Liver (tissue), 9 donors: Measurements from ENCODE around the gene MMP14. TPM values are rescaled to one million over a fixed set of nuclear protein-coding genes. Genes with fewer than 3 reads are reported as not detected.
"Not testable (repeated sequence)": the region's sequence is repeated elsewhere in the genome, so short reads cannot be mapped to it uniquely, and the experiment has no call there.

Experiments used
- DNase-seq: peaks from one replicate; pipeline ENCODE4 v3.0.0-alpha.2; 2017; ENCODE audit warnings: low spot score
- H3K27ac ChIP-seq, 2 donors: one replicate each; pipeline ENCODE4 v1.7.0; 2013; ENCODE audit warnings: inconsistent platforms in 2 of 2, low read length in 2 of 2, control low read depth in 1 of 2, low read depth in 1 of 2, mild to moderate bottlenecking in 1 of 2
- H3K27me3 ChIP-seq, 4 donors: one replicate each; pipeline versions ENCODE4 v1.6.1 to v1.7.0; 2013; ENCODE audit warnings: low read length in 3 of 4, inconsistent platforms in 1 of 4, mild to moderate bottlenecking in 1 of 4, moderate library complexity in 1 of 4; ENCODE audit not compliant: control insufficient read depth in 4 of 4, insufficient read depth in 4 of 4
- H3K36me3 ChIP-seq, 4 donors: one replicate each; pipeline versions ENCODE4 v1.6.1 to v1.7.0; 2013; ENCODE audit warnings: low read length in 3 of 4, mild to moderate bottlenecking in 3 of 4, low read depth in 1 of 4, moderate library complexity in 1 of 4; ENCODE audit not compliant: control insufficient read depth in 4 of 4, insufficient read depth in 3 of 4
- H3K4me1 ChIP-seq, 4 donors: one replicate each; pipeline versions ENCODE4 v1.6.1 to v1.7.0; 2013; ENCODE audit warnings: low read length in 3 of 4, mild to moderate bottlenecking in 3 of 4, moderate library complexity in 1 of 4; ENCODE audit not compliant: control insufficient read depth in 4 of 4, insufficient read depth in 4 of 4
- H3K4me3 ChIP-seq, 3 donors: one replicate each; pipeline versions ENCODE4 v1.6.1 to v1.7.0; 2013; ENCODE audit warnings: low read length in 3 of 3, control low read depth in 1 of 3, low read depth in 1 of 3, mild to moderate bottlenecking in 1 of 3
- H3K9ac ChIP-seq, 2 donors: one replicate each; pipeline ENCODE4 v1.7.0; 2013; ENCODE audit warnings: low read length in 2 of 2, mild to moderate bottlenecking in 2 of 2, moderate library complexity in 2 of 2, control low read depth in 1 of 2, low read depth in 1 of 2
- H3K9me3 ChIP-seq, 4 donors: one replicate each; pipeline versions ENCODE4 v1.6.1 to v1.7.0; 2013; ENCODE audit warnings: low read length in 3 of 4; ENCODE audit not compliant: control insufficient read depth in 4 of 4
- FOXA2 ChIP-seq: IDR thresholded peaks from 2 replicates; pipeline ENCODE4 v1.6.1; 2016; ENCODE audit warnings: antibody characterized with exemption
- GABPA ChIP-seq, 2 donors: IDR thresholded peaks in 1 of 2; conservative IDR thresholded peaks in 1 of 2; 2 replicates each; pipeline ENCODE4 v1.6.1; 2016; ENCODE audit warnings: antibody characterized with exemption in 2 of 2, mild to moderate bottlenecking in 1 of 2, moderate library complexity in 1 of 2
- NR2F2 ChIP-seq: IDR thresholded peaks from 2 replicates; pipeline ENCODE4 v1.6.1; 2016; ENCODE audit warnings: antibody characterized with exemption
- RAD21 ChIP-seq, 2 donors: IDR thresholded peaks; 2 replicates each; pipeline ENCODE4 v1.6.1; 2016; ENCODE audit warnings: antibody characterized with exemption in 2 of 2, mild to moderate bottlenecking in 2 of 2
- SP1 ChIP-seq: IDR thresholded peaks from 2 replicates; pipeline ENCODE4 v1.6.1; 2018; ENCODE audit warnings: antibody characterized with exemption, mild to moderate bottlenecking
- TAF1 ChIP-seq: conservative IDR thresholded peaks from 2 replicates; pipeline ENCODE4 v1.6.1; 2016; ENCODE audit warnings: antibody characterized with exemption, mild to moderate bottlenecking
- YY1 ChIP-seq: IDR thresholded peaks from 2 replicates; pipeline ENCODE4 v1.6.1; 2016; ENCODE audit warnings: antibody characterized with exemption, mild to moderate bottlenecking
- WGBS: extraction: QIAGEN DNeasy Blood & Tissue Kit; methylation state at CpG from one replicate; pipeline ENCODE4 v1.1.7; 2013; 5-methylcytosine and 5-hydroxymethylcytosine counted together
- polyA plus RNA-seq, 2 donors: library from polyadenylated mRNA; stranded (reverse) in 1 of 2; unstranded in 1 of 2; fragments of 200-250 nt in 1 of 2; fragments of >200 nt in 1 of 2; fragmentation: Nextera tagmentation in 1 of 2; extraction: Ambion mirVana in 1 of 2; gene quantifications; one replicate each; pipeline versions ENCODE4 v1.2.1 to v1.2.3, GENCODE V29; 2013 to 2015
- total RNA-seq, 2 donors: library from RNA; depleted of rRNA; stranded (reverse); fragments of >200 nt; gene quantifications; one replicate each; pipeline ENCODE4 v1.2.3, GENCODE V29; 2014
- TF ChIP-seq, protein P1 (sequence below): IDR thresholded peaks from 2 replicates; pipeline ENCODE4 v1.6.1; 2016; ENCODE audit warnings: antibody characterized with exemption, mild to moderate bottlenecking
- TF ChIP-seq, protein P2 (sequence below): IDR thresholded peaks from 2 replicates; pipeline ENCODE4 v1.6.1; 2016; ENCODE audit warnings: antibody characterized with exemption
- TF ChIP-seq, protein P3 (sequence below): IDR thresholded peaks from 2 replicates; pipeline ENCODE4 v1.6.1; 2016; ENCODE audit warnings: antibody characterized with exemption
- TF ChIP-seq, protein P4 (sequence below): fragments of 150-350 bp; IDR thresholded peaks from 2 replicates; pipeline ENCODE4 v1.5.1; 2017; ENCODE audit warnings: improper control_type of control experiment, low read depth, low read length; ENCODE audit not compliant: missing input control
- TF ChIP-seq, protein P5 (sequence below): IDR thresholded peaks from 2 replicates; pipeline ENCODE4 v1.6.1; 2016; ENCODE audit warnings: antibody characterized with exemption
- donor health status: healthy.
- donor health status: healthy.
- donor health status: healthy.
- donor health status: healthy.
- donor health status: healthy.

Gene MMP14
- total and polyA plus RNA-seq, 4 donors: 0.86 to 10.6 (median 8.0) TPM

DNA sequence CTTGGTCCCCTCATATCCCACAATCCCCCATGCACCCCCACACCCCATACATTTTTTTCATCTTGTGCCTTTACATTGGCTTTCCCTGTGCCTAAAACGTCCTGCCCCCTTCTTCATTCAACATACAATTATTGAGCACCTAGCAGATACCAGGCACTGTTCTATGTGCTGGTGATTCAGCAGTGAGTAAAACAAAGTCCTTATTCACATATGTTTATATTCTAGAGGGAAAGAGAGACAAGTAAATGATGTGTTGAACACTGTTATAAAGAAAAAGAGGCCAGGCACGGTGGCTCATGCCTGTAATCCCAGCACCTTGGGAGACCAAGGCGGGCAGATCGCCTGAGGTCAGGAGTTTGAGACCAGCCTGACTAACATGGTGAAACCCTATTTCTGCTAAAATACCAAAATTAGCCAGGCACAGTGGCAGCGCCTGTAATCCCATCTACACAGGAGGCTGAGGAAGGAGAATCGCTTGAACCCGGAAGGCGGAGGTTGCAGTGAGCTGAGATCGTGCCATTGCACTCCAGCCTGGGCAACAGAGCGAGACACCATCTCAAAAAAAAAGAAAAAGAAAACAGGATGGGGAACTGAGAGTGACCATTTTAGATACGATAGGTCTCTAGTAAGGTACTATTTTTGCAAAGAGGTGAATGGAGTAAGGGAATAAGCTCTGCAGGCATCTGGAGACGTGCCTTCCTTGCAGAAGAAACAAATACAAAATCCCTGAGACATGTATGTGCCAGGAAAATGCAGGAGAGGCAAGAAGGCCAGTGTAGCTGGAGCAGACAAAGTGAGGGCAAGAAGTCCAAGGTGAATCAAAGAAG is 33.3 kb upstream of the MMP14 start:
- H3K9ac ChIP-seq: no peak overlapping the region
- 88% methylated on average over 12 of the region's 12 CpGs for WGBS
- peaks cover 0 to 2% (median 0%) of the 10 kb centered on the region in 4 donors for H3K4me1 ChIP-seq
- H3K27ac ChIP-seq: no peak overlapping the region
- H3K4me3 ChIP-seq: no peak overlapping the region
- no peak for DNase-seq
- TF ChIP-seq, protein P1, sequence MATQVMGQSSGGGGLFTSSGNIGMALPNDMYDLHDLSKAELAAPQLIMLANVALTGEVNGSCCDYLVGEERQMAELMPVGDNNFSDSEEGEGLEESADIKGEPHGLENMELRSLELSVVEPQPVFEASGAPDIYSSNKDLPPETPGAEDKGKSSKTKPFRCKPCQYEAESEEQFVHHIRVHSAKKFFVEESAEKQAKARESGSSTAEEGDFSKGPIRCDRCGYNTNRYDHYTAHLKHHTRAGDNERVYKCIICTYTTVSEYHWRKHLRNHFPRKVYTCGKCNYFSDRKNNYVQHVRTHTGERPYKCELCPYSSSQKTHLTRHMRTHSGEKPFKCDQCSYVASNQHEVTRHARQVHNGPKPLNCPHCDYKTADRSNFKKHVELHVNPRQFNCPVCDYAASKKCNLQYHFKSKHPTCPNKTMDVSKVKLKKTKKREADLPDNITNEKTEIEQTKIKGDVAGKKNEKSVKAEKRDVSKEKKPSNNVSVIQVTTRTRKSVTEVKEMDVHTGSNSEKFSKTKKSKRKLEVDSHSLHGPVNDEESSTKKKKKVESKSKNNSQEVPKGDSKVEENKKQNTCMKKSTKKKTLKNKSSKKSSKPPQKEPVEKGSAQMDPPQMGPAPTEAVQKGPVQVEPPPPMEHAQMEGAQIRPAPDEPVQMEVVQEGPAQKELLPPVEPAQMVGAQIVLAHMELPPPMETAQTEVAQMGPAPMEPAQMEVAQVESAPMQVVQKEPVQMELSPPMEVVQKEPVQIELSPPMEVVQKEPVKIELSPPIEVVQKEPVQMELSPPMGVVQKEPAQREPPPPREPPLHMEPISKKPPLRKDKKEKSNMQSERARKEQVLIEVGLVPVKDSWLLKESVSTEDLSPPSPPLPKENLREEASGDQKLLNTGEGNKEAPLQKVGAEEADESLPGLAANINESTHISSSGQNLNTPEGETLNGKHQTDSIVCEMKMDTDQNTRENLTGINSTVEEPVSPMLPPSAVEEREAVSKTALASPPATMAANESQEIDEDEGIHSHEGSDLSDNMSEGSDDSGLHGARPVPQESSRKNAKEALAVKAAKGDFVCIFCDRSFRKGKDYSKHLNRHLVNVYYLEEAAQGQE: no peak
- TF ChIP-seq, protein P2, sequence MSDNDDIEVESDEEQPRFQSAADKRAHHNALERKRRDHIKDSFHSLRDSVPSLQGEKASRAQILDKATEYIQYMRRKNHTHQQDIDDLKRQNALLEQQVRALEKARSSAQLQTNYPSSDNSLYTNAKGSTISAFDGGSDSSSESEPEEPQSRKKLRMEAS: no peak
- no peaks in the 10 kb centered on the region for H3K36me3 ChIP-seq
- H3K9me3 ChIP-seq: no peaks in the 10 kb centered on the region
- H3K27me3 ChIP-seq: no peaks in the 10 kb centered on the region

DNA sequence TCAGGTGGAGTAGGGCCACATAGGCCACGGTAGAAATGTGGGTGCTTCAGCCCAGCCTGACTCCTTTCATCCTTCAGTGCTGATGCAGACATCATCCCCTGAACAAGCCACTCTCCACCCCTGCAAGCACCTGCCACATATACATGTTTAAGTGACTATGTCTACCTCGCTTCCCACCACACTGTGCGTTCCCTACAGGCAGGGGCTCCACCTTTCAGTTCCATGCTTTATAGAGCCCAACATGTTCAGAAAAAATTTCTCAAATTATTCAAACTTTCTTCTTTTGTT is 32.8 kb upstream of the MMP14 start:
- Histone ChIP-seq H3K27me3 (no peaks in the 10 kb centered on the region), H3K27ac (no peak overlapping the region), H3K4me1 (peaks cover 0 to 2% (median 0%) of the 10 kb centered on the region in 4 donors), H3K9me3 (no peaks in the 10 kb centered on the region), H3K36me3 (no peaks in the 10 kb centered on the region), H3K9ac (no peak overlapping the region), H3K4me3 (no peak overlapping the region)
- TF ChIP-seq YY1 (no peak), GABPA (IDR thresholded peaks at IDR 0.05 in 1 of 2, conservative IDR thresholded peaks at IDR 0.05 in 1 of 2) (no peak), RAD21 (IDR thresholded peaks at IDR 0.05) (no peak), NR2F2 (no peak), TAF1 (no peak), SP1 (no peak), FOXA2 (no peak)
- TF ChIP-seq, protein P3, sequence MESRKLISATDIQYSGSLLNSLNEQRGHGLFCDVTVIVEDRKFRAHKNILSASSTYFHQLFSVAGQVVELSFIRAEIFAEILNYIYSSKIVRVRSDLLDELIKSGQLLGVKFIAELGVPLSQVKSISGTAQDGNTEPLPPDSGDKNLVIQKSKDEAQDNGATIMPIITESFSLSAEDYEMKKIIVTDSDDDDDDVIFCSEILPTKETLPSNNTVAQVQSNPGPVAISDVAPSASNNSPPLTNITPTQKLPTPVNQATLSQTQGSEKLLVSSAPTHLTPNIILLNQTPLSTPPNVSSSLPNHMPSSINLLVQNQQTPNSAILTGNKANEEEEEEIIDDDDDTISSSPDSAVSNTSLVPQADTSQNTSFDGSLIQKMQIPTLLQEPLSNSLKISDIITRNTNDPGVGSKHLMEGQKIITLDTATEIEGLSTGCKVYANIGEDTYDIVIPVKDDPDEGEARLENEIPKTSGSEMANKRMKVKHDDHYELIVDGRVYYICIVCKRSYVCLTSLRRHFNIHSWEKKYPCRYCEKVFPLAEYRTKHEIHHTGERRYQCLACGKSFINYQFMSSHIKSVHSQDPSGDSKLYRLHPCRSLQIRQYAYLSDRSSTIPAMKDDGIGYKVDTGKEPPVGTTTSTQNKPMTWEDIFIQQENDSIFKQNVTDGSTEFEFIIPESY: no peak
- TF ChIP-seq, protein P4, sequence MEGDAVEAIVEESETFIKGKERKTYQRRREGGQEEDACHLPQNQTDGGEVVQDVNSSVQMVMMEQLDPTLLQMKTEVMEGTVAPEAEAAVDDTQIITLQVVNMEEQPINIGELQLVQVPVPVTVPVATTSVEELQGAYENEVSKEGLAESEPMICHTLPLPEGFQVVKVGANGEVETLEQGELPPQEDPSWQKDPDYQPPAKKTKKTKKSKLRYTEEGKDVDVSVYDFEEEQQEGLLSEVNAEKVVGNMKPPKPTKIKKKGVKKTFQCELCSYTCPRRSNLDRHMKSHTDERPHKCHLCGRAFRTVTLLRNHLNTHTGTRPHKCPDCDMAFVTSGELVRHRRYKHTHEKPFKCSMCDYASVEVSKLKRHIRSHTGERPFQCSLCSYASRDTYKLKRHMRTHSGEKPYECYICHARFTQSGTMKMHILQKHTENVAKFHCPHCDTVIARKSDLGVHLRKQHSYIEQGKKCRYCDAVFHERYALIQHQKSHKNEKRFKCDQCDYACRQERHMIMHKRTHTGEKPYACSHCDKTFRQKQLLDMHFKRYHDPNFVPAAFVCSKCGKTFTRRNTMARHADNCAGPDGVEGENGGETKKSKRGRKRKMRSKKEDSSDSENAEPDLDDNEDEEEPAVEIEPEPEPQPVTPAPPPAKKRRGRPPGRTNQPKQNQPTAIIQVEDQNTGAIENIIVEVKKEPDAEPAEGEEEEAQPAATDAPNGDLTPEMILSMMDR: no peak
- TF ChIP-seq, protein P2: no peak
- TF ChIP-seq, protein P5, sequence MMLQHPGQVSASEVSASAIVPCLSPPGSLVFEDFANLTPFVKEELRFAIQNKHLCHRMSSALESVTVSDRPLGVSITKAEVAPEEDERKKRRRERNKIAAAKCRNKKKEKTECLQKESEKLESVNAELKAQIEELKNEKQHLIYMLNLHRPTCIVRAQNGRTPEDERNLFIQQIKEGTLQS: no peak
- DNase-seq: no peak
- 91% methylated on average over 3 of the region's 3 CpGs for WGBS

DNA sequence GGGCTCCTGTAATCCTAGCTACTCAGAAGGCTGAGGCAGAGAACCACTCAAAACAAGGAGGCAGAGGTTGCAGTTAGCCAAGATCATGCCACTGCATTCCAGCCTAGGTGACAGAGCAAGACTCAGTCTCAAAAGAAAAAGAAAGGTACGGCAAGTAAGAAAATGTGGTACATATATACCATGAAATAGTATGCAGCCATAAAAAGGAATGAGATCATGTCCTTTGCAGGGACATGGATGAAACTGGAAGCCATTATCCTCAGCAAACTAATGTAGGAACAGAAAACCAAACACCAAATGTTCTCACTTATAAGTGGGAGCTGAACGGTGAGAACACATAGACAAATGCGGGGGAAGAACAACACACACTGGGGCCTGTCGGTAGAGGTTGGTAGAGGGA is 31.1 kb upstream of the MMP14 start:
- not testable (repeated sequence) for DNase-seq

More for the DNA sequence above, 31.1 kb upstream of the MMP14 start:
- not testable (repeated sequence) for H3K27ac ChIP-seq, H3K4me1 ChIP-seq, H3K9ac ChIP-seq, H3K36me3 ChIP-seq, H3K9me3 ChIP-seq, H3K4me3 ChIP-seq, H3K27me3 ChIP-seq
- 97% methylated on average over 4 of the region's 4 CpGs for WGBS
